T-helper 2 cell (primary cell): ENCODE results near the gene TTC31.
"Not testable (repeated sequence)": the region's sequence is repeated elsewhere in the genome, so short reads cannot be mapped to it uniquely, and the experiment has no call there.

Source experiments
- DNase-seq, 5 experiments: peaks; one replicate each; pipeline versions ENCODE4 v3.0.0 to v3.0.0-alpha.2; 2012 to 2022
- total RNA-seq, 2 donors: gene quantifications; one replicate each; lab custom pipeline; 2026; lab: John Stamatoyannopoulos, UW

TTC31 gene
- total RNA-seq: 30.6 to 34.5 reads per million in 2 donors

GRCh38 chr2:74482801-74483674 lies at the start of gene TTC31, which contains the start of gene CCDC142:
TTC31 (plus strand) TSS chr2:74483081; CDS start chr2:74483096, 15 bp downstream.
CCDC142 (minus strand) TSS chr2:74482998; CDS start chr2:74482837, 161 bp downstream.
- DNase-seq: peak; percentile 71 to 96 (median 91)

GRCh38 chr2:74436111-74436805 lies 46.6 kb upstream of the TTC31 start:
- DNase-seq: no peak

- no peak for DNase-seq
These were observed 45.8 kb upstream of the TTC31 start for GRCh38 chr2:74436848-74437695.

GRCh38 chr2:74438248-74438647 lies 44.6 kb upstream of the TTC31 start:
- no peak for DNase-seq

- DNase-seq: no peak
These were observed 43.5 kb upstream of the TTC31 start for GRCh38 chr2:74439373-74439772.

- no peak for DNase-seq
These were observed 43.0 kb upstream of the TTC31 start for GRCh38 chr2:74439803-74440377.

- peak in 3 of 5 experiments; percentile 12 to 42 (median 25) for DNase-seq
These were observed 42.3 kb upstream of the TTC31 start for GRCh38 chr2:74440378-74441169.

- DNase-seq: no peak
These were observed 41.7 kb upstream of the TTC31 start for GRCh38 chr2:74441170-74441689.

- DNase-seq: peak in 2 of 5 experiments; percentile 25 to 53
These were observed 41.0 kb upstream of the TTC31 start, which contains the start of gene RTKN for GRCh38 chr2:74441690-74442482. RTKN (minus strand) TSS chr2:74441937; CDS start chr2:74441816, 121 bp downstream.

- DNase-seq: not testable (repeated sequence)
These were observed 40.2 kb upstream of the TTC31 start for GRCh38 chr2:74442483-74443297.

- no peak for DNase-seq
These were observed 38.2 kb upstream of the TTC31 start for GRCh38 chr2:74444498-74445318.

GRCh38 chr2:74447230-74447999 lies 35.5 kb upstream of the TTC31 start:
- DNase-seq: no peak

- DNase-seq: no peak
These were observed 34.1 kb upstream of the TTC31 start for GRCh38 chr2:74448771-74449170.

GRCh38 chr2:74450570-74451190 lies 32.2 kb upstream of the TTC31 start:
- DNase-seq: no peak

GRCh38 chr2:74454654-74455511 lies 28.0 kb upstream of the TTC31 start, which contains the start of gene INO80B:
INO80B (plus strand) TSS chr2:74455087; CDS start chr2:74455117, 30 bp downstream.
- peak; percentile 81 to 98 (median 93) for DNase-seq

- DNase-seq: no peak
These were observed 25.7 kb upstream of the TTC31 start for GRCh38 chr2:74457129-74457548.
